Effector memory CD8-positive, alpha-beta T cell (primary cell): ENCODE results near the gene MBNL3.

Source experiments
- ATAC-seq: fragments of 150-1000 bp; cut with Tn5 transposase; replicated peaks from 2 replicates; pipeline ENCODE4 v1.10.0; 2021; ENCODE audit warnings: mild to moderate bottlenecking, moderate library complexity
- DNase-seq, 3 experiments: peaks; one replicate each; pipeline ENCODE4 v3.0.0; 2021
- H3K27ac Mint-ChIP-seq, 2 donors: one replicate each; pipeline ENCODE4 v1.8.0; 2022; ENCODE audit warnings: mild to moderate bottlenecking in 2 of 2, mixed read lengths in 2 of 2, moderate library complexity in 2 of 2
- H3K27me3 Mint-ChIP-seq, 2 donors: one replicate each; pipeline ENCODE4 v1.8.0; 2022; ENCODE audit warnings: mixed read lengths in 2 of 2
- H3K36me3 Mint-ChIP-seq: one replicate; pipeline ENCODE4 v1.8.0; 2022; ENCODE audit warnings: mild to moderate bottlenecking, moderate library complexity, mixed read lengths; ENCODE audit not compliant: insufficient read depth
- H3K4me1 Mint-ChIP-seq, 2 donors: one replicate each; pipeline ENCODE4 v1.8.0; 2022; ENCODE audit warnings: low read depth in 2 of 2, mixed read lengths in 2 of 2
- H3K4me3 Mint-ChIP-seq, 2 donors: one replicate each; pipeline ENCODE4 v1.8.0; 2022; ENCODE audit warnings: mild to moderate bottlenecking in 2 of 2, mixed read lengths in 2 of 2, moderate library complexity in 2 of 2
- H3K9me3 Mint-ChIP-seq, 2 donors: one replicate each; pipeline ENCODE4 v1.8.0; 2022; ENCODE audit warnings: mixed read lengths in 2 of 2

The MBNL3 gene

GRCh38 chrX:132489578-132490419, 961 bp upstream of the MBNL3 start:
- H3K27me3 Mint-ChIP-seq = no peaks in the 10 kb centered on the region

GRCh38 chrX:132488180-132488705, 595 bp downstream of the MBNL3 start:
- peak overlapping the region; percentile 78 to 88 for H3K27ac Mint-ChIP-seq
- peak in 1 of 3 experiments; percentile 16 for DNase-seq
- peak; percentile 39 for ATAC-seq
- H3K9me3 Mint-ChIP-seq = no peaks in the 10 kb centered on the region
- peak overlapping the region; percentile 84 to 96 for H3K4me3 Mint-ChIP-seq
- H3K36me3 Mint-ChIP-seq = peaks cover 7% of the 10 kb centered on the region
- H3K4me1 Mint-ChIP-seq = peaks cover 17 to 34% of the 10 kb centered on the region in 2 donors
- no peaks in the 10 kb centered on the region for H3K27me3 Mint-ChIP-seq

More at GRCh38 chrX:132489578-132490419, 961 bp upstream of the MBNL3 start:
- ATAC-seq (peak; percentile 50), DNase-seq (peak; percentile 35 to 43 (median 37))
- peaks cover 15 to 30% of the 10 kb centered on the region in 2 donors for H3K4me1 Mint-ChIP-seq
- H3K36me3 Mint-ChIP-seq = peaks cover 7% of the 10 kb centered on the region
- H3K4me3 Mint-ChIP-seq = peak overlapping the region; percentile 84 to 96
- H3K27ac Mint-ChIP-seq = peak overlapping the region; percentile 76 to 93
- no peaks in the 10 kb centered on the region for H3K9me3 Mint-ChIP-seq

- Mint-ChIP-seq H3K4me1 (peaks cover 17 to 34% of the 10 kb centered on the region in 2 donors), H3K36me3 (peaks cover 7% of the 10 kb centered on the region), H3K27me3 (no peaks in the 10 kb centered on the region), H3K9me3 (no peaks in the 10 kb centered on the region), H3K27ac (peak overlapping the region in 1 of 2 donors; percentile 9), H3K4me3 (peak overlapping the region; percentile 84 to 96)
- DNase-seq = no peak
- ATAC-seq = no peak
These were observed 2.1 kb downstream of the MBNL3 start for GRCh38 chrX:132486599-132487178.

- Mint-ChIP-seq H3K36me3 (peaks cover 5% of the 10 kb centered on the region), H3K4me1 (peaks cover 13 to 33% of the 10 kb centered on the region in 2 donors), H3K27me3 (no peaks in the 10 kb centered on the region), H3K27ac (peak overlapping the region in 1 of 2 donors; percentile 38), H3K9me3 (no peaks in the 10 kb centered on the region), H3K4me3 (no peak overlapping the region)
- DNase-seq (no peak), ATAC-seq (no peak)
These were observed 4.9 kb downstream of the MBNL3 start for GRCh38 chrX:132483951-132484350.

- no peaks in the 10 kb centered on the region for H3K9me3 Mint-ChIP-seq
- H3K27ac Mint-ChIP-seq = peak overlapping the region in 1 of 2 donors; percentile 38
- H3K4me3 Mint-ChIP-seq = no peak overlapping the region
- H3K36me3 Mint-ChIP-seq = peaks cover 5% of the 10 kb centered on the region
- DNase-seq (no peak), ATAC-seq (no peak)
- H3K27me3 Mint-ChIP-seq = no peaks in the 10 kb centered on the region
- H3K4me1 Mint-ChIP-seq = peaks cover 13 to 33% of the 10 kb centered on the region in 2 donors
These were observed 5.3 kb downstream of the MBNL3 start for GRCh38 chrX:132483488-132483887.

GRCh38 chrX:132482632-132483031, 6.2 kb downstream of the MBNL3 start:
- H3K4me3 Mint-ChIP-seq = no peak overlapping the region
- no peaks in the 10 kb centered on the region for H3K9me3 Mint-ChIP-seq
- H3K4me1 Mint-ChIP-seq = peaks cover 13 to 29% of the 10 kb centered on the region in 2 donors
- H3K36me3 Mint-ChIP-seq = peaks cover 5% of the 10 kb centered on the region
- no peak overlapping the region for H3K27ac Mint-ChIP-seq
- ATAC-seq (no peak), DNase-seq (no peak)
- no peaks in the 10 kb centered on the region for H3K27me3 Mint-ChIP-seq

- Mint-ChIP-seq H3K36me3 (peaks cover 5% of the 10 kb centered on the region), H3K9me3 (no peaks in the 10 kb centered on the region), H3K27ac (peak overlapping the region; percentile 92 to 94), H3K4me3 (peak overlapping the region in 1 of 2 donors; percentile 82), H3K4me1 (peaks cover 9 to 19% of the 10 kb centered on the region in 2 donors), H3K27me3 (no peaks in the 10 kb centered on the region)
- DNase-seq (no peak), ATAC-seq (no peak)
These were observed 7.4 kb downstream of the MBNL3 start for GRCh38 chrX:132481449-132481848.

- Mint-ChIP-seq H3K4me3 (peak overlapping the region; percentile 77 to 82), H3K4me1 (peaks cover 5 to 16% of the 10 kb centered on the region in 2 donors), H3K27me3 (no peaks in the 10 kb centered on the region), H3K27ac (peak overlapping the region; percentile 92 to 94), H3K36me3 (peaks cover 5% of the 10 kb centered on the region), H3K9me3 (no peaks in the 10 kb centered on the region)
- DNase-seq = peak; percentile 11 to 33 (median 26)
- peak; percentile 93 for ATAC-seq
These were observed 8.1 kb downstream of the MBNL3 start for GRCh38 chrX:132480581-132481203.

GRCh38 chrX:132474544-132475248, 14.1 kb downstream of the MBNL3 start:
- Mint-ChIP-seq H3K9me3 (no peaks in the 10 kb centered on the region), H3K27ac (peak overlapping the region in 1 of 2 donors; percentile 78), H3K36me3 (no peaks in the 10 kb centered on the region), H3K4me1 (peaks cover 12 to 19% of the 10 kb centered on the region in 2 donors), H3K4me3 (peak overlapping the region; percentile 2 to 37), H3K27me3 (no peaks in the 10 kb centered on the region)
- DNase-seq (no peak), ATAC-seq (no peak)

- no peak overlapping the region for H3K27ac Mint-ChIP-seq
- H3K4me3 Mint-ChIP-seq = no peak overlapping the region
- H3K27me3 Mint-ChIP-seq = no peaks in the 10 kb centered on the region
- H3K36me3 Mint-ChIP-seq = no peaks in the 10 kb centered on the region
- peaks cover 12 to 17% of the 10 kb centered on the region in 2 donors for H3K4me1 Mint-ChIP-seq
- H3K9me3 Mint-ChIP-seq = no peaks in the 10 kb centered on the region
- DNase-seq (no peak), ATAC-seq (no peak)
These were observed 16.4 kb downstream of the MBNL3 start for GRCh38 chrX:132472397-132472796.

GRCh38 chrX:132470831-132471230, 18.0 kb downstream of the MBNL3 start:
- DNase-seq (no peak), ATAC-seq (no peak)
- peaks cover 12 to 16% of the 10 kb centered on the region in 2 donors for H3K4me1 Mint-ChIP-seq
- no peaks in the 10 kb centered on the region for H3K9me3 Mint-ChIP-seq
- no peaks in the 10 kb centered on the region for H3K36me3 Mint-ChIP-seq
- no peak overlapping the region for H3K27ac Mint-ChIP-seq
- H3K4me3 Mint-ChIP-seq = no peak overlapping the region
- no peaks in the 10 kb centered on the region for H3K27me3 Mint-ChIP-seq

GRCh38 chrX:132470179-132470578, 18.7 kb downstream of the MBNL3 start:
- no peak for ATAC-seq
- H3K4me1 Mint-ChIP-seq = peaks cover 9 to 11% of the 10 kb centered on the region in 2 donors

GRCh38 chrX:132468454-132468853, 20.4 kb downstream of the MBNL3 start:
- Mint-ChIP-seq H3K9me3 (no peaks in the 10 kb centered on the region), H3K4me3 (no peak overlapping the region), H3K27me3 (no peaks in the 10 kb centered on the region), H3K36me3 (no peaks in the 10 kb centered on the region), H3K27ac (no peak overlapping the region), H3K4me1 (no peaks in the 10 kb centered on the region)
- no peak for DNase-seq
- ATAC-seq = no peak

More at GRCh38 chrX:132470179-132470578, 18.7 kb downstream of the MBNL3 start:
- H3K4me3 Mint-ChIP-seq = no peak overlapping the region
- no peaks in the 10 kb centered on the region for H3K27me3 Mint-ChIP-seq
- no peaks in the 10 kb centered on the region for H3K9me3 Mint-ChIP-seq
- H3K27ac Mint-ChIP-seq = no peak overlapping the region
- DNase-seq = no peak
- H3K36me3 Mint-ChIP-seq = no peaks in the 10 kb centered on the region
